SK-N-SH treated with all-trans-retinoic acid at 6 μM for 48 hours (cell line): ENCODE data around the gene KCNIP1.

ENCODE experiments used
- ATAC-seq: fragments of 200-7000 bp; cut with Tn5 transposase; 3 replicates; pipeline ENCODE4 v1.9.1; 2020; ENCODE audit warnings: mild to moderate bottlenecking, moderate library complexity
- ARNTL ChIP-seq: fragments of 450-650 bp; formaldehyde crosslinking; IDR thresholded peaks from 2 replicates; pipeline ENCODE4 v1.5.0; 2020; ENCODE audit warnings: low read depth, mild to moderate bottlenecking, moderate library complexity, borderline replicate concordance
- BACH2 ChIP-seq: fragments of 250-450 bp; sonication (Bioruptor Pico); IDR thresholded peaks from 2 replicates; pipeline ENCODE4 v1.9.0; 2021; ENCODE audit warnings: mild to moderate bottlenecking, borderline replicate concordance
- CREB5 ChIP-seq: fragments of 250-450 bp; sonication (Bioruptor Pico); IDR thresholded peaks from 2 replicates; pipeline ENCODE4 v1.5.1; 2020; ENCODE audit warnings: low read depth, mild to moderate bottlenecking, moderate library complexity
- CSDC2 ChIP-seq: fragments of 250-450 bp; sonication (Bioruptor Pico); IDR thresholded peaks from 2 replicates; pipeline ENCODE4 v1.5.0; 2020; ENCODE audit warnings: mild to moderate bottlenecking, moderate library complexity
- CSRNP3 ChIP-seq: fragments of 250-450 bp; sonication (Bioruptor Pico); IDR thresholded peaks from 2 replicates; pipeline ENCODE4 v1.5.1; 2021; ENCODE audit warnings: mild to moderate bottlenecking, moderate library complexity
- ESRRG ChIP-seq: fragments of 250-450 bp; sonication (Bioruptor Pico); IDR thresholded peaks from 2 replicates; pipeline ENCODE4 v1.6.1; 2021; ENCODE audit warnings: mild to moderate bottlenecking
- ISL1 ChIP-seq: fragments of 250-450 bp; sonication (Bioruptor Pico); IDR thresholded peaks from 2 replicates; pipeline ENCODE4 v2.1.2; 2022; ENCODE audit warnings: mild to moderate bottlenecking, moderate library complexity
- OSR1 ChIP-seq: fragments of 250-450 bp; sonication (Bioruptor Pico); IDR thresholded peaks from 2 replicates; pipeline ENCODE4 v1.8.0; 2022; ENCODE audit warnings: moderate library complexity, mild to moderate bottlenecking, inconsistent platforms
- PATZ1 ChIP-seq: fragments of 250-450 bp; sonication (Bioruptor Pico); IDR thresholded peaks from 2 replicates; pipeline ENCODE4 v1.8.0; 2020; ENCODE audit warnings: mild to moderate bottlenecking, moderate library complexity, borderline replicate concordance
- POU6F1 ChIP-seq: fragments of 250-450 bp; sonication (Bioruptor Pico); IDR thresholded peaks from 2 replicates; pipeline ENCODE4 v1.8.0; 2021; ENCODE audit warnings: low read depth, mild to moderate bottlenecking, moderate library complexity, borderline replicate concordance
- PPARA ChIP-seq: fragments of 250-450 bp; sonication (Bioruptor Pico); IDR thresholded peaks from 2 replicates; pipeline ENCODE4 v1.5.0; 2020; ENCODE audit warnings: mild to moderate bottlenecking, borderline replicate concordance
- RARB ChIP-seq: fragments of 250-450 bp; sonication (Bioruptor Pico); IDR thresholded peaks from 2 replicates; pipeline ENCODE4 v1.8.0; 2021; ENCODE audit warnings: mild to moderate bottlenecking, moderate library complexity
- SNAI2 ChIP-seq: fragments of 250-450 bp; sonication (Bioruptor Pico); IDR thresholded peaks from 2 replicates; pipeline ENCODE4 v1.5.0; 2020; ENCODE audit warnings: mild to moderate bottlenecking, moderate library complexity
- TCF4 ChIP-seq: fragments of 250-450 bp; sonication (Bioruptor Pico); IDR thresholded peaks from 2 replicates; pipeline ENCODE4 v1.8.0; 2021; ENCODE audit warnings: mild to moderate bottlenecking, moderate library complexity, borderline replicate concordance
- TOX ChIP-seq: fragments of 250-450 bp; sonication (Bioruptor Pico); IDR thresholded peaks from 2 replicates; pipeline ENCODE4 v1.8.0; 2021; ENCODE audit warnings: mild to moderate bottlenecking, moderate library complexity, borderline replicate concordance
- TSHZ2 ChIP-seq: fragments of 250-450 bp; sonication (Bioruptor Pico); IDR thresholded peaks from 2 replicates; pipeline ENCODE4 v1.5.0; 2020; ENCODE audit warnings: mild to moderate bottlenecking, moderate library complexity
- ZC3H10 ChIP-seq: fragments of 250-450 bp; sonication (Bioruptor Pico); IDR thresholded peaks from 2 replicates; pipeline ENCODE4 v1.5.1; 2021; ENCODE audit warnings: mild to moderate bottlenecking, moderate library complexity
- ZFP3 ChIP-seq: fragments of 250-450 bp; sonication (Bioruptor Pico); IDR thresholded peaks from 2 replicates; pipeline ENCODE4 v1.5.0; 2020; ENCODE audit warnings: mild to moderate bottlenecking, moderate library complexity
- ZNF565 ChIP-seq: fragments of 450-650 bp; formaldehyde crosslinking; conservative IDR thresholded peaks from 2 replicates; pipeline ENCODE4 v1.5.0; 2020; ENCODE audit warnings: low read depth, mild to moderate bottlenecking, moderate library complexity
- ZNF70 ChIP-seq: fragments of 450-650 bp; formaldehyde crosslinking; IDR thresholded peaks from 2 replicates; pipeline ENCODE4 v1.5.0; 2020; ENCODE audit warnings: mild to moderate bottlenecking, moderate library complexity
- ZNF8 ChIP-seq: fragments of 450-650 bp; formaldehyde crosslinking; IDR thresholded peaks from 2 replicates; pipeline ENCODE4 v1.5.0; 2020; ENCODE audit warnings: mild to moderate bottlenecking, moderate library complexity

Gene KCNIP1

GRCh38 chr5:170468633-170469285 lies 35.1 kb upstream of the KCNIP1 start (continued):
- no peak for TF ChIP-seq RARB (CRISPR knock-in tag)

- TF ChIP-seq RARB (CRISPR knock-in tag) (no peak), ARNTL (CRISPR knock-in tag) (no peak), ZC3H10 (no peak), POU6F1 (no peak), TCF4 (no peak), ZNF70 (CRISPR knock-in tag) (no peak), TSHZ2 (CRISPR knock-in tag) (no peak), CSDC2 (CRISPR knock-in tag) (no peak), CSRNP3 (CRISPR knock-in tag) (no peak), ZFP3 (CRISPR knock-in tag) (no peak), ZNF8 (CRISPR knock-in tag) (no peak), PATZ1 (CRISPR knock-in tag) (no peak), ESRRG (CRISPR knock-in tag) (no peak), SNAI2 (no peak), TOX (CRISPR knock-in tag) (no peak), OSR1 (CRISPR knock-in tag) (no peak), ISL1 (CRISPR knock-in tag) (no peak), ZNF565 (CRISPR knock-in tag) (no peak)
Observed at GRCh38 chr5:170469414-170469813, 34.4 kb upstream of the KCNIP1 start.

GRCh38 chr5:170470275-170470674 lies 33.5 kb upstream of the KCNIP1 start:
- TF ChIP-seq ARNTL (CRISPR knock-in tag) (no peak), ZNF70 (CRISPR knock-in tag) (no peak), BACH2 (CRISPR knock-in tag) (no peak), TCF4 (no peak), POU6F1 (no peak), ZNF8 (CRISPR knock-in tag) (no peak), CREB5 (CRISPR knock-in tag) (no peak), OSR1 (CRISPR knock-in tag) (no peak), PPARA (CRISPR knock-in tag) (no peak), TSHZ2 (CRISPR knock-in tag) (no peak), ZFP3 (CRISPR knock-in tag) (no peak)
- no peak for ATAC-seq

More at GRCh38 chr5:170469414-170469813, 34.4 kb upstream of the KCNIP1 start:
- no peak for ATAC-seq
